Suprapubic skin (tissue), 3 donors: ENCODE data around the gene MAP3K20.

Experiments used
- CTCF ChIP-seq, 2 donors: fragments of 200-600 bp in 1 of 2; fragments of 450-650 bp in 1 of 2; sonication (generic) in 1 of 2; IDR thresholded peaks; one replicate each; pipeline ENCODE4 v1.5.1; 2016 to 2019; ENCODE audit warnings: antibody characterized with exemption in 2 of 2, mild to moderate bottlenecking in 1 of 2, moderate library complexity in 1 of 2
- EP300 ChIP-seq: sonication (generic); formaldehyde crosslinking; IDR thresholded peaks from one replicate; pipeline ENCODE4 v1.6.1; 2017; ENCODE audit warnings: antibody characterized with exemption
- POLR2A ChIP-seq, 2 donors: fragments of 450-650 bp; IDR thresholded peaks; one replicate each; pipeline ENCODE4 v1.6.1; 2017; ENCODE audit warnings: antibody characterized with exemption in 2 of 2, mild to moderate bottlenecking in 2 of 2, moderate library complexity in 2 of 2

DNA sequence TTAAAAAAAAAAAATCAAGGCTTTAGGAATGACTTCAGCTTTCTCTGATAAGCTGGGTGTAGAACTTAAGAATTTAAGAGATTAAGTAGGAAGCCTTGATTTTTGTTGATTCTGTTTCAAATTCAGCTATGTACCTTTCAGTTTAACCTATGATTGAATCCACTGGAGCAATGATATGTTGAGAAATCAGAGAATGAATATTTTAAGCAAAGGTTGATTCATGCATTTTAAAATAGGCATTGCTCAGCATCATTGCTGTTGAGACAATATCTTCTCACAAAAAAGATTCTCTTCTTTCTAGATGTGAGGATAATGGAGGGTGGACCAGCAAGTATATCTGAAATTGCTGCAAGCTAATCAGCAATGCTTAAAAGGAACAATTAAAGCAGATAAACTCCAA, 109.8 kb downstream of the MAP3K20 start:
- TF ChIP-seq POLR2A (IDR thresholded peaks at IDR 0.05): no peak
- no peak for TF ChIP-seq CTCF (IDR thresholded peaks at IDR 0.05)
- no peak for TF ChIP-seq EP300
